GM21423 (cell line): ENCODE measurements around the gene CAPRIN2.

Source experiments
- ATAC-seq: cut with Tn5 transposase; IDR thresholded peaks from one replicate; pipeline ENCODE4 v1.9.1; 2021; ENCODE audit warnings: mild to moderate bottlenecking, moderate library complexity; ENCODE audit not compliant: unreplicated experiment

Gene CAPRIN2, protein sequence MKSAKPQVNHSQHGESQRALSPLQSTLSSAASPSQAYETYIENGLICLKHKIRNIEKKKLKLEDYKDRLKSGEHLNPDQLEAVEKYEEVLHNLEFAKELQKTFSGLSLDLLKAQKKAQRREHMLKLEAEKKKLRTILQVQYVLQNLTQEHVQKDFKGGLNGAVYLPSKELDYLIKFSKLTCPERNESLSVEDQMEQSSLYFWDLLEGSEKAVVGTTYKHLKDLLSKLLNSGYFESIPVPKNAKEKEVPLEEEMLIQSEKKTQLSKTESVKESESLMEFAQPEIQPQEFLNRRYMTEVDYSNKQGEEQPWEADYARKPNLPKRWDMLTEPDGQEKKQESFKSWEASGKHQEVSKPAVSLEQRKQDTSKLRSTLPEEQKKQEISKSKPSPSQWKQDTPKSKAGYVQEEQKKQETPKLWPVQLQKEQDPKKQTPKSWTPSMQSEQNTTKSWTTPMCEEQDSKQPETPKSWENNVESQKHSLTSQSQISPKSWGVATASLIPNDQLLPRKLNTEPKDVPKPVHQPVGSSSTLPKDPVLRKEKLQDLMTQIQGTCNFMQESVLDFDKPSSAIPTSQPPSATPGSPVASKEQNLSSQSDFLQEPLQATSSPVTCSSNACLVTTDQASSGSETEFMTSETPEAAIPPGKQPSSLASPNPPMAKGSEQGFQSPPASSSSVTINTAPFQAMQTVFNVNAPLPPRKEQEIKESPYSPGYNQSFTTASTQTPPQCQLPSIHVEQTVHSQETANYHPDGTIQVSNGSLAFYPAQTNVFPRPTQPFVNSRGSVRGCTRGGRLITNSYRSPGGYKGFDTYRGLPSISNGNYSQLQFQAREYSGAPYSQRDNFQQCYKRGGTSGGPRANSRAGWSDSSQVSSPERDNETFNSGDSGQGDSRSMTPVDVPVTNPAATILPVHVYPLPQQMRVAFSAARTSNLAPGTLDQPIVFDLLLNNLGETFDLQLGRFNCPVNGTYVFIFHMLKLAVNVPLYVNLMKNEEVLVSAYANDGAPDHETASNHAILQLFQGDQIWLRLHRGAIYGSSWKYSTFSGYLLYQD

DNA sequence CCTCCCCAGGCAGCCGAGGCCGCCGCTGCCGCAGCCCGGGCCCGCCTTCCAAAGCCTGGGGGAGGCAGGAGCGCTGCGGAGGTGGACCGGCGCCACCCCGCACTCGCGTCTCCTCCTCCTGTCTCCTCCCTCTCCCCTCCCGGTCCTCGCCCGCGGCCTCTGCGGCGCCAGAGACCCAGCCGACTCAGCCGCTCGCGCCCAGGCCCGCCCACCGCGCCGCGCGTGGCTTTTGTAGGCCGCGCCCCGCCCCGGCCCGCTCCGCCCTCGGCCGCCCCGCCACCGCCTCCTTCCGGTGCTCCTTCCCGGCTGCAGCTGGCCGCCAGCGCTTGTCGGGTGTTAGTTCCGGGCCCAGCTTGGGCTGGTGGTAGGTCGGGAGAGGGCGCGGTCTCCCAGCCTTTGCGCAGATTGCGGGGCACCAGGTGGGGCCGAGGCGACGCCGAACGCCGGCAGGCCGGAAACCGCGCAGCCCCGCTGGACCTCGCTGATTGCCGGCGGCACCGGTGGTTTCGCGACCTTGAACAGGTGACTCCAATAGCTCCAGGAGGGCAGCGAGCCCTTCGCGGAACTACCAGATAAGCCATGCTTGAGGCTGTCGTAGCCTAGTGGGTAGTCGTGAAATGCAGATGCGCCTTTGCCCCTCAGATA is at the start of gene CAPRIN2:
Gene CAPRIN2 (minus strand): TSS at position 202 of the 645 bp plus-strand sequence. CDS start 1,431 bp downstream, outside the sequence.
- ATAC-seq = peak; percentile 90

DNA sequence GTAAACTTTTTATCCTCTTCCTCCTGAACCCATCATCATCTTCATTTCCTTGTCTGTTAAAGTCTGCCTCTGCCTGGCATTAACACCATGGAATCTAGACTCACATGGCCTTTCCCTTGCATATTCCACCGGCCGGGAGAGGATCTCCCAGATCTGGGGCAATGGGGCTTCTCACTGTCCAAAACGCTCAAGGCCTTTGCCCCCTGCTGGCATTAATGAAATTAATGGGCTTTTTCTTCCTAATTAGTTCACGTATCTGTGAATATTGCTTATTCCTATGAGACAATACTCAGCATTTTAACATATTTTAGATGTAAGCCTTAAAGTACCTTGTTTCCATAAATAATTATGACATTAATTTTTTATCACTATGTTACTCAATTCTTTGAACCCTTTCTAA is 42.9 kb upstream of the CAPRIN2 start:
- ATAC-seq = no peak

DNA sequence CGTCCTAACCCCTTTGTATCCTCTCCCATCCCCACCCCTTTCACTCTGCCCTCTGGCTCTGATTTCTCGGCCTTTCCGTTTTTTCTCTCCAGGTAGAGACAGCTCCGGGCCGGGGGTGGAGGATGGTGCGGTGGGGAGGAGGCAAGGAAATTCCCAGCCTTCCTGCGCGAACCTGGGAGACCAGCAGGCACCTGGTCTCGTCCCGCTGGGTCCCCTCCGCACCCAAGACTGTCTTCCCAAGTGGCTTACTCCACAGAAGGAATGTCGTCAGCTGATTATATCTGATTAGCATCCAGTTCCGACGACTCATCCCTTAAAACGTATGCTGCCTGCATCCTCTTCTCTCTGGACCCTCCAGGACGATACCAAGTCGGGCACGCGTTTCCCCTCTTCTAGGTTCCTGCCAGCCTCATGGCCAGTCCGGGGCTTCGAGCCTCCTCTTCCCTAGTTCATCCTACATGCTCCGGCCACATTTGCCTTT is 42.2 kb upstream of the CAPRIN2 start:
- no peak for ATAC-seq

DNA sequence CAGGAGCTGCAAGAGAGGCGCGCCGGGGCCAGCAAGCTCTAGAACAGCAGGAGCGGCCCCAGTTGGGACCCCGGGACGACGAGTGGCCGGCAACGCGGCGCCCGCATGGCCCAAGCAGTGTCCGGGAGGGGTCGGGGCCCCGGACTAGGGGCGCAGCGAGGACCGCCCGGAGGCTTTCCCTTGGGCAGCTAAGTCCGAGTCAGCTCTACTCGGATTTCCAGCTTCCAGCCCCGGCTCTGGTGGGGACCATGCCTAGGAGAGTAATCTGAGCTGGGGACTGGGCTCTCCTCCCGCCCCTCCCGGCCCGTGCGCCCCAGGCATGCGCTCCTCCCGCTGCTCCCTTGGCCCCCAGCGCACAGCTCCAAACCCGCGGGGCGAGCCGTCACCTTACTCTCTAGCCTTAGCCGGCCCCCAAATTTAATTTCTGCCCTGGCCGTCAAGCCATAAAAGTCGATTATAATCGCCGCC is 41.6 kb upstream of the CAPRIN2 start:
- ATAC-seq = peak; percentile 14

DNA sequence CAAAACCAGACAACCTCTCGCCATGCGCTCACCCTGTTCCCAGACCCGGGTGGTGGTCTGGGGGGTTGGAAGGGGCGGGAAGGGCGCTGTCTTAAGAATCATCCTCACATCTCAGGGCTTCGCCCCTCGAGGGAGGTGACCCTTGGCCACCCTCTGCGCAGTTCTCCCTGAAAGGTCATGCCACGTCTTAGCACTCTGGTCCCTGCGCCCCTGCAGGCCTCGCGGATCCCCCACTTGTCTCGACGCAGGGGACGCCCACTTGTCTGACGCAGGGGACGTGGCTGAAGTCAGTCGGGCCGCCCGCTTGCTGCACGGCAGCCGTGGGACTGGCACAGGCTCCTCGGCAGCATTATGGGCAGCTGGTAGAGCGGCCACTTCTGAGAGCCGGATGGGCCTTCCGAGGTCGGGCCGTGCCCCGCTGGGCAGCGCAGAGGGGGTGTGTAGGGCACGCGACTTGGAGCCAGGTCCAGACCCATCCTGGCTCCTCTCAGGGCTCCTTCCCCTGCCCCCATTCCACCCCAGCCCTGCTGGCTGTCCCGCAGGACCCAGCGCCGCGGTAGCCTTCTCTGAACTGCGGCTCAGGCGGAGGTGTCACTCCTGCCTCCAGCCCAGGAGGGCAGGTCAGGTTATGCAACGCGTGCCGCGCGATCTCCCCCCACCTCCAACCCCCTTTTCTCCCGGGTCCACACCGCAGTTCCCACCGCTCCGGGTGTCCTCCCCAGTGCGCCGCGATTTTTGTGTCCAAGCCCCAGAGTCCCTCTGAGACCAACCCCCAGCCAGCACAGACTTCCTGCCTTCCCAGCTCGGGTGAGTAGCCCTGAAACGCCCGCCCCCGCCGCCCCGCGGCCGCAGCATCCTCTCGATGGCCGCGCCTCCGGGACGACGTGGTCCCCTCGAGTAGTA is 40.9 kb upstream of the CAPRIN2 start:
- ATAC-seq = peak; percentile 94

DNA sequence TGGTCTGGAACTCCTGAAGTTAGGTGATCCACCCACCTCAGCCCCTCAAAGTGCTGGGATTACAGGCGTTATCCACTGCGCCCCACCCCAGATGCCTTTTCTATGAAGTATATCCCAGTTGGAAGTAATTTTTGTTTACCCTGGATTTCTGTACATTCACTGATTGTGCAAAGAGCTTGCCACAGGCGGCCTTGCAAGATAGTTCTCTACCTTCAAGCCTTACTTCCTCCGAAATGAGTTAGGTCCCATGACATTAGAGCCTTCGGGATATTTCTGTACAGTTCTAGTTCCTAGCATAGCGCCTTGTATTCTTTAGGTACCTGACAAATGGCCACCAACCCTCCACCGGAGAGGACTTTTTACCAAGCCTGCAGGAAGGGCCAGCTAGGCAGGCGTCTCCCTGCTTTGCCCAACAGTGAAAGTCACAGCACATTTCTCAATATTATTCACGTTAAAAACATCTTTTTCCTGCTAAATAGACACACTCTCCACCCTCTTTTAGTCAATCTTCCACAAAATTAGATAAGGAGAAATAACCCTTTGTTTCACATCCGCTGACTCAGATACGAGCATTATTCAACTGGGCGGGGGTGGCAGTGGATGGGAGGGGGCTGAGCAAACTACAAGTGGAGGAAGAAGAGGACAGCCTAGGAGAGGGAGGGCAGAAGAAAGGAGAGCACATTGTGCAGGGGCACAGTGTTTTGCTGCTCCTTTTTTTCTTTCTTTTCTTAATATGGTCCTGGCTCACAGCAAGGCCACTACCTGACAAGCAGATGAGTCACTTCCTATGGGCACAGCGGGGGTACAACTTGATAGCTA is 40.0 kb upstream of the CAPRIN2 start:
- ATAC-seq = no peak

DNA sequence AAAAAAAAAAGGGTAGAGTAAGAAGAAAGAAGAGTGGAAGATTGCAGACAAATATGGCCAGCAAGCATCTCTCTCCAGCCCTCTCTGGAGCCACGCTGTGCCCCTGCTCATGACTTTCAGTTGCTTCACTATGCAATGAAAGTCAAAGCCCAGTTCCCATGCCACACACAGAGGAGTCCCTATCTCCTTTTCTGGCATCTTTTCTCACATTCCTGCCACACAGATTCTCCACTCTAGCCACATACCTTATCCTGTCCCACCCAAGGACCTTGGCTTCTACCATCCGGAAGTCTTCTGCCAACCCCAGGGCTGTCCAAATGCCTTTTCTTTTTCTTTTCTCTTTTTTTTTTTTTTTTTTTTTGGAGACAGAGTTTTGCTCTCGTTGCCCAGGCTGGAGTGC is 39.3 kb upstream of the CAPRIN2 start:
- ATAC-seq = no peak

GRCh38 chr12:30792648-30793499 is 38.1 kb upstream of the CAPRIN2 start:
- ATAC-seq = no peak

DNA sequence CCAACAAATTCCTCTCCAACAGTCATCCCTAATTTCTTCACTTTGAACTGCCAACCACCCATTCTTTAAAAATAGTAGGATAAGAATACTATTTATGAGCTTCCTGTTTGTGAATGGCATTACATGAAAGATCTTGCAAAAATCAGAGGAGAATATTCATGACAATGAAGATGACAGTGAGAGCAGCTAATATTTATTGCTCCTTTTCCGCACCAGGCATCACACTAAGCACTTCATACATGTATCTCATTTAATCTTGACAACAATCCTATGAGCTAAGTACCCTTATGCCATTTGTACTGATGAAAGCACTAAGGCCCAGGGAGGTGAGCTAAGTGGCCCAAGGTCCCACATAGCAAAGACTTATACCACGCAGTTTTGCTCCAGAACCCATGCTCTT is 37.3 kb upstream of the CAPRIN2 start:
- no peak for ATAC-seq

DNA sequence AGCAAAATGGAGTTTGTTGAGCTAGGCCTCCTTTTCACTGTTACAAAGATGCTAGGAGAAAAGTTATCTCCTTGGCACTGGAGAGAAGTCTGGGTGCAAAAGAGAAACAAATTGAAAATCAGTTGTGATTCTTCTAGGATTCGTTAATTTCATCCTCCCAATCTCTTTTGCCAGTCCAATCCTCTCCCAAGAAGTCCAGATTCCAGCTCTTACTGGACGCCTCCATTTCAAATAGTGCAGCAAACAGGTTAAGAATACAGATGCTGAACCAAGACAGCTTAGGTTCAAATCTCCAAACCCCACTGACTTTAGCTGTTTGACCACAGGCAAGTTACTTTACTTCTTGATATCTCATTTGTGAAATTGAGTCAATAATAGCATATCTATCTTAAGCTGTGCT is 34.0 kb upstream of the CAPRIN2 start:
- no peak for ATAC-seq

DNA sequence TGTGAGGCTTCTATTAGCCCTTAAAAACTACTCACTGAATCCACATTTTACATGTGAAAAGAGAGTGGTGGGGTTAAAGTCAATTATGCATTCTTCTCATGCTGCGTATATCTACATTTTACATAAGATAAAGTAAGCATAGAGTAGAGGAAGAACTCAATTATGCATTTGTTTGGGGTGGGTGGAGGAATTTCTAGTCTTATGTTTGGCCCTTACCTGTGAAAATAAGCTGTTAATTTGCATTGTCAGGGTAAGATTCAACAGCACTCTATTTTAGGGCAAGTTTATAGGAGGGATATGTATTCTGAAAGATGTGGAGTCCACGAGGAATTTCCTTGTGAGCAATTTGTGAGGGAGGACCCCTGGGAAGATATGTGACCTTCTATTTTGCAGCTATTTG is 30.9 kb upstream of the CAPRIN2 start:
- ATAC-seq = no peak

GRCh38 chr12:30784508-30784907 is 29.8 kb upstream of the CAPRIN2 start:
- ATAC-seq = no peak

DNA sequence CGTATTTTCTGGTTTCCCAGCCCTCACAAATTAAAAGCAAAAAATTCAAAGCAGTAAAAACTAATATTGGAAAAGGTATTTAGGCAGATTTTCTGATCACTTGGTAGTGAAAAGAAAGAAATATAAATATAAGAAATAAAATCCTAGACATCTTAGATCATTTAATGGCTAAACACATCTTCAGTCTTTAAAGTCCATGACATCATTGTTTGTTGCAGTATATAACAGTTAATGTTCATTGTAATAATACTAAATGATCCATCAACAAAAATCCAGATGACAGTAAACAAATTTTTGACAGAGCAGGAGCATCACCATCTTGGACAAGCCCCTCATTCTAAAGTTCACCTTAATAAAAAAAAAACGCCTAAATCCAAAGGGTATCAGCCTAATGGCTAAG is 29.2 kb upstream of the CAPRIN2 start:
- no peak for ATAC-seq

DNA sequence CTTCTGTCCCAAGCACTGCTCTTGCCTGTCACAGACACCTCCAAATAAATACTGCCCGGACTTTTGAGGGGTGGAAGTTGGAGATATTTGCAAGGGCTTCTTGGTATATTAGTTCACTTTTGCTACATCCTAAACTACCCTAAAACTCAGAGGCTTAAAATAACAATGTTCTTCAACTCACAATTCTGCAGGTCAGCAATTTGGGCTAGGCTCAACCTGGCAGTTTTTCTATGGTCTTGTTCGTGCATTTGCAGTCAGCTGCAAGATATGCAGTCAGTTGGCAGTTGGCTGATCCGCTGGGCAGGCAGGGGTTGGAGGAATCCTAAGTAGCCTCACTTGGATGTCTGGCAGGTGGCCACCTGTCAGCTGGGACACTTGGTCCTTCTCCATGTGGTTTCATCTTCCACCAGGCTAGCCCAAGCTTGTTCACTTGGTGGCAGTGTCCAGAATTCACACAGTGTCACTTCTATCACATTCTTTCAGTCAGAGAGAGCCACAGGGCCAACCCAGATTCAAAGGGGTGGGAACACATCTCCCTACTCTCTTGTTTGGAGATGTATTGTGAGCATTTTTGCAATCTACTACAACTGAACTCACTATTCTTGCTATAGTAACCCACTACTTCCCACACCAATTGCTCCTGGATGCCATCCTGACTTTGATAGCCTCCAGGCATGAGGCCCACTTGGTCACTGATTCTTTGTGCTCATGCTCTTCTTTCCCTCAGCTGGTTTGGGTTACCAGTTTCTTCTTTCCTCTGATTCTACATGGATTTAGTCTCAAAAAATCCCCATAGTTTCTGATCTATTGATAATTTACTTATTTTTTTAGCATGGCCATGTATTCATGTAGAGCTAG is 27.8 kb upstream of the CAPRIN2 start:
- ATAC-seq = no peak

GRCh38 chr12:30779578-30779977 is 24.8 kb upstream of the CAPRIN2 start:
- no peak for ATAC-seq

GRCh38 chr12:30779178-30779577 is 24.4 kb upstream of the CAPRIN2 start:
- no peak for ATAC-seq

DNA sequence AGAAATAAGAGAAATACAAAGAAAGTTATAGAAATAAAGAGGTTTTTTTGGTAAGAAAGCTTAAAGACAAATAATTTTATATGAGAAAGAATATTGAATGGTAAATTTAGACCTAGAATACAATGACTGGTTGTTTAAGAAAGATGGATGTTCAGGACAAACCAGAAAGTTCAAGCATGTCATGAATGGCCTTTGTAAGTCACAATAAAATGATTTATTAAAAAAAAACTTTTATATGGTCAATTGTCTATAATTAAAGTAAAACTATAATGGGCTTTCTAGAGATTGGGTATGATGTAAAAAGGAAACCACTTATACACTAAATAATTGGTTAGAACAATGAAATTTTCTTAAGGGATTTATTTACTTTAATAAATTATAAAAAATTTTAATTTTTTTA is 19.8 kb upstream of the CAPRIN2 start:
- ATAC-seq = no peak
